ENCODE measurements around the gene EBF4. TPM values are rescaled to one million over a fixed set of nuclear protein-coding genes. Genes with fewer than 3 reads are reported as not detected.

Gene EBF4
- total RNA-seq, 4 donors from 2014 or later = 24.2 to 55.8 (median 42.4) TPM

- peaks cover 20 to 26% of the 10 kb centered on the region in 2 donors for H3K4me1 ChIP-seq
- H3K9me3 ChIP-seq = no peaks in the 10 kb centered on the region
- TF ChIP-seq POLR2A (IDR thresholded peaks at IDR 0.05) = no peak
- no peak for TF ChIP-seq CTCF (IDR thresholded peaks at IDR 0.05)
- H3K4me3 ChIP-seq (replicated peaks in 1 of 3) = no peak overlapping the region
- WGBS, 2 donors = 74 to 79% methylated on average over 11 to 31 of the region's 49 CpGs
- no peak for DNase-seq
- H3K27me3 ChIP-seq = no peaks in the 10 kb centered on the region
- no peaks in the 10 kb centered on the region for H3K36me3 ChIP-seq
- intact Hi-C loops (cut with DNase I) = no loop called here
- H3K27ac ChIP-seq = no peak overlapping the region
Measured at GRCh38 chr20:2749343-2749950, 56.9 kb downstream of the EBF4 start.

- no peaks in the 10 kb centered on the region for H3K36me3 ChIP-seq
- TF ChIP-seq POLR2A (IDR thresholded peaks at IDR 0.05) (no peak), CTCF (IDR thresholded peaks at IDR 0.05) (no peak)
- no peak for DNase-seq
- H3K27ac ChIP-seq = no peak overlapping the region
- H3K4me1 ChIP-seq = peaks cover 26 to 32% of the 10 kb centered on the region in 2 donors
- H3K9me3 ChIP-seq = no peaks in the 10 kb centered on the region
- intact Hi-C loops (cut with DNase I) = loop anchor here (10.0 kb wide), 1 partner anchor 95 kb away; the partner anchor contains the start of genes PCED1A and VPS16
- H3K27me3 ChIP-seq = no peaks in the 10 kb centered on the region
- 53 to 59% methylated on average over 22 to 24 of the region's 30 CpGs for WGBS, 2 donors
- no peak overlapping the region for H3K4me3 ChIP-seq (replicated peaks in 1 of 3)
Measured at GRCh38 chr20:2749951-2750490, 57.4 kb downstream of the EBF4 start.

DNA sequence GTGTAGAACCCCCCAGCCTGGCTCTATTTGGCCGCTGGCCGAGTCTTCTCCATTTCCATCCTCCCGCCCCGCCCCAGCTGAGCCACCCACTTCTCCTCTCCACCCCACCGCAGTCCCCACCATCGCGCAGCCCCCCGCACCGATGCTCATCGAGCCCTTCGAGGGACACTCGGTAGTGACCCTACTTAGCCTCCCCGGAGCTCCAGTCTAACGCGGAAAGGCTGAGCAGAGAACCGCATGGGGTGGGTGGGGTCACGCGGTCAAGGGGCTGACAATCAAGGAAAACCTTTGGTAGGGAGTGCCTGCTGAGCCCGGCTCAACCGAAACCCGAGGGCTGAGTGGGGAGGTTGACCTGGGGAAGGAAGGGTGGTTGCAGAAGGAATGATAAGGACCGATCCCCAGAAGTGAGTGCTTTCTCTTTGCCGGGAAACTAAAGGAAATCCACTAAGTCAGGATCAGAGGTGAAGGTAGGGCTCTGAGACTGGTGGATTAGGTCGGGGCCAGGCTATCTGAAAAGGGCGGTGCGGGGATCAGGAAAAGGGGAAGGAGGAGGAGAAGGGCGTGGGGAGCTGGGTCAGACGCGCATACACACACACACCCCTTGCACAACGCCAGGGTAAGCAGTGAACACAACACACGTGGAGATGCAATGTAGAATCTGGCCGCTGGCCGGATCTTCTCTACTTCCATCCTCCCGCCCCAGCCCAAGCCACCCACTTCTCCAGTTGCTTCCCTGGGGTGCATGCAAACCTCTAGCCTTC, 58.1 kb downstream of the EBF4 start:
- no peak for DNase-seq
- H3K9me3 ChIP-seq = no peaks in the 10 kb centered on the region
- peaks cover 31 to 38% of the 10 kb centered on the region in 2 donors for H3K4me1 ChIP-seq
- H3K27me3 ChIP-seq = no peaks in the 10 kb centered on the region
- TF ChIP-seq POLR2A (IDR thresholded peaks at IDR 0.05) (no peak), CTCF (IDR thresholded peaks at IDR 0.05) (no peak)
- 43 to 56% methylated on average over 34 of the region's 34 CpGs for WGBS, 2 donors
- no peaks in the 10 kb centered on the region for H3K36me3 ChIP-seq
- no peak overlapping the region for H3K27ac ChIP-seq
- no peak overlapping the region for H3K4me3 ChIP-seq (replicated peaks in 1 of 3)
- intact Hi-C loops (cut with DNase I) = loop anchor here (10.0 kb wide), 1 partner anchor 94 kb away; the partner anchor contains the start of genes PCED1A and VPS16

GRCh38 chr20:2751347-2751877, 58.8 kb downstream of the EBF4 start:
- Histone ChIP-seq H3K4me1 (peaks cover 31 to 40% of the 10 kb centered on the region in 2 donors), H3K36me3 (no peaks in the 10 kb centered on the region), H3K27me3 (no peaks in the 10 kb centered on the region), H3K4me3 (replicated peaks in 1 of 3) (peak overlapping the region in 1 of 3 donors; percentile 36), H3K9me3 (no peaks in the 10 kb centered on the region), H3K27ac (peak overlapping the region in 1 of 3 donors; percentile 57)
- DNase-seq = no peak
- intact Hi-C loops (cut with DNase I) = loop anchor here (10.0 kb wide), 1 partner anchor 93 kb away; the partner anchor contains the start of genes PCED1A and VPS16
- 44 to 53% methylated on average over 16 to 22 of the region's 26 CpGs for WGBS, 2 donors
- TF ChIP-seq CTCF (IDR thresholded peaks at IDR 0.05) (no peak), POLR2A (IDR thresholded peaks at IDR 0.05) (no peak)
